Globus pallidus (tissue), 1 donor: Measurements from ENCODE around the gene MTX2.

ENCODE experiments used
- DNase-seq: peaks from one replicate; pipeline ENCODE4 v3.0.0-alpha.2; 2015; ENCODE audit warnings: low spot score

The MTX2 gene

GRCh38 chr2:176269319-176270099, at the start of gene MTX2:
MTX2 (plus strand) TSS chr2:176269442; CDS start chr2:176269630, 188 bp downstream.
- peak; percentile 71 for DNase-seq

GRCh38 chr2:176227874-176228273, 41.4 kb upstream of the MTX2 start:
- no peak for DNase-seq

- DNase-seq, result no peak
These were observed 35.1 kb upstream of the MTX2 start for GRCh38 chr2:176234156-176234555.

- DNase-seq, result no peak
These were observed 34.3 kb upstream of the MTX2 start for GRCh38 chr2:176234940-176235339.

- DNase-seq, result no peak
These were observed 31.8 kb upstream of the MTX2 start for GRCh38 chr2:176237456-176237855.

GRCh38 chr2:176239031-176239430, 30.2 kb upstream of the MTX2 start:
- no peak for DNase-seq

- no peak for DNase-seq
These were observed 28.9 kb upstream of the MTX2 start for GRCh38 chr2:176240301-176240700.

- peak; percentile 38 for DNase-seq
These were observed 27.0 kb upstream of the MTX2 start for GRCh38 chr2:176242276-176242675.

GRCh38 chr2:176246331-176246730, 22.9 kb upstream of the MTX2 start:
- DNase-seq, result peak; percentile 87

GRCh38 chr2:176247859-176248258, 21.4 kb upstream of the MTX2 start:
- DNase-seq, result no peak

GRCh38 chr2:176251928-176252327, 17.3 kb upstream of the MTX2 start:
- DNase-seq, result no peak

GRCh38 chr2:176260689-176261088, 8.6 kb upstream of the MTX2 start:
- DNase-seq, result no peak

GRCh38 chr2:176261136-176261535, 8.1 kb upstream of the MTX2 start:
- DNase-seq, result no peak

- DNase-seq, result no peak
These were observed 295 bp upstream of the MTX2 start for GRCh38 chr2:176268976-176269318.

- DNase-seq, result no peak
These were observed 983 bp downstream of the MTX2 start for GRCh38 chr2:176270100-176270750.

- no peak for DNase-seq
These were observed 3.7 kb downstream of the MTX2 start for GRCh38 chr2:176272870-176273459.

GRCh38 chr2:176278927-176279326, 9.7 kb downstream of the MTX2 start:
- no peak for DNase-seq

- DNase-seq, result no peak
These were observed 10.9 kb downstream of the MTX2 start for GRCh38 chr2:176280156-176280555.

GRCh38 chr2:176280867-176281658, 11.8 kb downstream of the MTX2 start:
- no peak for DNase-seq

- no peak for DNase-seq
These were observed 14.2 kb downstream of the MTX2 start for GRCh38 chr2:176283291-176284068.

GRCh38 chr2:176284461-176285049, 15.3 kb downstream of the MTX2 start:
- no peak for DNase-seq
